Fibroblast of lung (primary cell): Measurements from ENCODE around the gene ETFB. TPM values are rescaled to one million over a fixed set of nuclear protein-coding genes. Genes with fewer than 3 reads are reported as not detected.

Experiments used
- DNase-seq, 2 donors: peaks; one replicate each; pipeline versions ENCODE4 v3.0.0 to v3.0.0-alpha.2; 2010; ENCODE audit warnings: low read depth in 2 of 2
- H2AFZ ChIP-seq: 2 replicates; pipeline ENCODE4 v1.5.1; 2012; ENCODE audit warnings: low read length, control low read depth, inconsistent platforms
- H3K27ac ChIP-seq: 2 replicates; pipeline ENCODE4 v1.5.1; 2011; ENCODE audit warnings: low read length, control low read depth; ENCODE audit not compliant: insufficient read depth
- H3K27me3 ChIP-seq: 2 replicates; pipeline ENCODE4 v1.5.1; 2011; ENCODE audit warnings: mild to moderate bottlenecking, low read length; ENCODE audit not compliant: control insufficient read depth, insufficient read depth
- H3K36me3 ChIP-seq: 2 replicates; pipeline ENCODE4 v1.5.1; 2011; ENCODE audit warnings: low read length; ENCODE audit not compliant: control insufficient read depth, insufficient read depth
- H3K4me1 ChIP-seq: 2 replicates; pipeline ENCODE4 v1.5.1; 2011; ENCODE audit warnings: low read length; ENCODE audit not compliant: control insufficient read depth, insufficient read depth; ENCODE audit errors: extremely low read depth
- H3K4me2 ChIP-seq: 2 replicates; pipeline ENCODE4 v1.5.1; 2011; ENCODE audit warnings: low read length, control low read depth; ENCODE audit not compliant: insufficient read depth; ENCODE audit errors: extremely low read depth
- H3K4me3 ChIP-seq, 4 experiments: fragments of 200-600 bp in 1 of 4; sonication (generic) in 1 of 4; replicated peaks in 1 of 4; 2 replicates each; pipeline ENCODE4 v1.5.1; 2011 to 2016; ENCODE audit warnings: low read length in 4 of 4, low read depth in 3 of 4, mild to moderate bottlenecking in 3 of 4, control low read depth in 2 of 4, inconsistent platforms in 1 of 4, mixed read lengths in 1 of 4; ENCODE audit not compliant: insufficient read depth in 1 of 4; ENCODE audit errors: control extremely low read depth in 1 of 4
- H3K79me2 ChIP-seq: 2 replicates; pipeline ENCODE4 v1.5.1; 2012; ENCODE audit warnings: mild to moderate bottlenecking, low read length, inconsistent platforms; ENCODE audit not compliant: control insufficient read depth, insufficient read depth
- H3K9ac ChIP-seq: 2 replicates; pipeline ENCODE4 v1.5.1; 2011; ENCODE audit warnings: mild to moderate bottlenecking, low read length, control low read depth; ENCODE audit not compliant: insufficient read depth
- H3K9me3 ChIP-seq: 2 replicates; pipeline ENCODE4 v1.5.1; 2012; ENCODE audit warnings: low read depth, low read length; ENCODE audit not compliant: control insufficient read depth, insufficient read depth
- H4K20me1 ChIP-seq: 2 replicates; pipeline ENCODE4 v1.5.1; 2011; ENCODE audit warnings: low read length; ENCODE audit not compliant: control insufficient read depth, insufficient read depth; ENCODE audit errors: extremely low read depth
- CTCF ChIP-seq, 2 donors: IDR thresholded peaks in 1 of 2; conservative IDR thresholded peaks in 1 of 2; 1 replicate in 1 of 2; 2 replicates in 1 of 2; pipeline ENCODE4 v1.5.1; 2011 to 2012; ENCODE audit warnings: low read length in 2 of 2, control low read depth in 1 of 2, inconsistent platforms in 1 of 2, low read depth in 1 of 2, mild to moderate bottlenecking in 1 of 2
- EZH2 ChIP-seq: IDR thresholded peaks from 2 replicates; pipeline ENCODE4 v1.5.1; 2012; ENCODE audit warnings: low read length, control low read depth, mild to moderate bottlenecking; ENCODE audit errors: missing control alignments
- polyA plus RNA-seq, 2 donors: library from polyadenylated mRNA; depleted of rRNA in 1 of 2; stranded (reverse) in 1 of 2; unstranded in 1 of 2; fragments of >200 nt; gene quantifications; 2 replicates each; pipeline ENCODE4 v1.2.1, GENCODE V29; 2011 to 2012; ENCODE audit warnings: missing spikeins in 1 of 2
- total RNA-seq: library from RNA; depleted of rRNA; stranded (reverse); fragments of >200 nt; gene quantifications from 2 replicates; pipeline ENCODE4 v1.2.1, GENCODE V29; 2014

The ETFB gene
- total and polyA plus RNA-seq, 2 donors (not counting 1 experiment from before 2014, with no cell fraction given): 84.4 to 123 TPM

GRCh38 chr19:51319649-51320279, 46.4 kb downstream of the ETFB start:
- no peaks in the 10 kb centered on the region for H3K27me3 ChIP-seq
- H3K36me3 ChIP-seq: no peaks in the 10 kb centered on the region
- no peak overlapping the region for H2AFZ ChIP-seq
- no peaks in the 10 kb centered on the region for H3K9me3 ChIP-seq
- no peak overlapping the region for H3K4me3 ChIP-seq
- no peak overlapping the region for H3K27ac ChIP-seq
- no peak overlapping the region for H3K4me2 ChIP-seq
- no peaks in the 10 kb centered on the region for H3K4me1 ChIP-seq
- TF ChIP-seq CTCF (conservative IDR thresholded peaks at IDR 0.05 in 1 of 2, IDR thresholded peaks at IDR 0.05 in 1 of 2; ENCODE audit: low read depth in 1 of 2, low read length in 2 of 2) (no peak), EZH2 (no peak)
- no peaks in the 10 kb centered on the region for H3K79me2 ChIP-seq
- DNase-seq: no peak
- no peaks in the 10 kb centered on the region for H4K20me1 ChIP-seq
- no peak overlapping the region for H3K9ac ChIP-seq

DNA sequence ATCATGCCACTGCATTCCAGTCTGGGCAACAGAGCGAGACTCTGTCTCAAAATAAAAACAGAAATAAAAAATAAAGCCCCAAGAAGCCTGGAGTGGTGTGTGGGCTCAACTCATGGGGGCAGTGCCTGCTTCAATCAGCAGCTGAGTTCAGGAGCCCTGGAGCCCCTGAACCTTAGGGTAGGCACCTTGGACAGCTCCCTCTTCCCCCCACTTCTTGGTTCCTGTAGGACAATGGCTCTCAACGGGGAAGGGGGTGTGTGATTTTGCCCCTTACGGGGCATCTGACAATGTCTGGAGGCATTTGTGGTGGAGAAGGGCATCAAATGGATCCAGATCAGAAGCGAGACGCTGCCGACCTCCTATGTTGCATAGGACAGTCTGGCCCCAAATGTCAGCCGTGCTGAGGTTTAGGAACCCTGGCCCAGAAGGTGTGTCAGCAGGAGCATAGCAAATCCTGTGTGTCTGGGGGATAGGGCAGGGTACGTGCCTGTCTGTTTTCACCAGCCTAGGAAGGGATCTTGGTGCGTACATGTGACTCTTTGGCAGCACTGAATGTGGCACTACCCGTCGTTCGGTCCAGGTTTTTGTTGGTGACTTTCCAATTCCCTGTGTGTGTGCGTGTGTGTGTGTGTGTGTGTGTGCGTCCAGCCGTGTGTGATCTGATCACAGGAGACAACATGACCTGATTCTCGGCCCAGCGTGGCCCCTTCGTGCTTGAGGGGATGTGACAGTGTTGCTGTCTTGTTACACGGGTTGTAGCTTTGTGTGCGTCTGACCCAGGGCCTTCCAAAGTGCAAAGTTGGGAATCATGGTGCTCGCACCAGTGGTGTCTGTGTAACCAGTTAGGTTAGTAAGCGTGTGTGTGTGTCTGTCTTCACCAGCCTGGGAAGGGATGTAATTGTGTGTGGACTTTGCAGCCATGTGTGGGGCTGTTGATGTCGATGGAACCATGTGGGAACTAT, 47.2 kb downstream of the ETFB start:
- H3K27me3 ChIP-seq: no peaks in the 10 kb centered on the region
- H2AFZ ChIP-seq: no peak overlapping the region
- TF ChIP-seq EZH2 (no peak), CTCF (conservative IDR thresholded peaks at IDR 0.05 in 1 of 2, IDR thresholded peaks at IDR 0.05 in 1 of 2; ENCODE audit: low read depth in 1 of 2, low read length in 2 of 2) (no peak)
- no peak overlapping the region for H3K9ac ChIP-seq
- H3K79me2 ChIP-seq: no peaks in the 10 kb centered on the region
- no peak for DNase-seq
- no peaks in the 10 kb centered on the region for H3K9me3 ChIP-seq
- no peak overlapping the region for H3K4me3 ChIP-seq
- H4K20me1 ChIP-seq: no peaks in the 10 kb centered on the region
- H3K36me3 ChIP-seq: no peaks in the 10 kb centered on the region
- H3K4me1 ChIP-seq: no peaks in the 10 kb centered on the region
- no peak overlapping the region for H3K4me2 ChIP-seq
- H3K27ac ChIP-seq: no peak overlapping the region

DNA sequence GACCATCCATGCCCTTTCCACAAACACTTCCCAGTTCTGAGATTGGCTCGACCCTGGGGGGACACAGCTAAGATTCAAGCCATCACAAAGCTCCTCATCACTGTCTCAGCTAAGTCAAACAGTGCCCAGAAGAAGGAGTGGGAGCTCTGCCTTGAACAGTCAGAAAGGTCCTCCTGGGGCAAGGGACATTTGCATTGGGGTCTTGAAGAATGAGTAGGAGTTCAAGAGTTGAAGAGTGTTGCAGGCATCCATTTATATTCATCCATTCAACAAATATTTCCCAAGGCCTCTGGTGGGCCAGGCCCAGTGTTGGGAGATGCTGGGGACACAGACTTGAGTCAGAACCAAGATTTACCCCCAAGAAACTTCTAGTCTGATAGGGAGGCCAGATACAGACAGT, 48.2 kb downstream of the ETFB start:
- Histone ChIP-seq H3K79me2 (no peaks in the 10 kb centered on the region), H4K20me1 (no peaks in the 10 kb centered on the region), H3K9me3 (no peaks in the 10 kb centered on the region), H3K4me2 (no peak overlapping the region), H3K36me3 (no peaks in the 10 kb centered on the region), H3K4me3 (no peak overlapping the region), H3K27ac (no peak overlapping the region), H3K4me1 (no peaks in the 10 kb centered on the region), H3K9ac (no peak overlapping the region), H3K27me3 (no peaks in the 10 kb centered on the region), H2AFZ (no peak overlapping the region)
- DNase-seq: no peak
- TF ChIP-seq CTCF (conservative IDR thresholded peaks at IDR 0.05 in 1 of 2, IDR thresholded peaks at IDR 0.05 in 1 of 2; ENCODE audit: low read depth in 1 of 2, low read length in 2 of 2) (no peak), EZH2 (no peak)
